BLaER1 treated with 17β-estradiol and CSF1 and Interleukin-3, amounts not matched to agents 10 nM and 100 nM (cell line): Measurements from ENCODE around the gene POLRMT.

Source experiments
- H3K27ac ChIP-seq, 11 experiments: shearing (Covaris generic); formaldehyde crosslinking; 2 replicates each; pipeline ENCODE4 v1.8.1; 2022
- H3K27me3 ChIP-seq, 11 experiments: shearing (Covaris generic); formaldehyde crosslinking; 2 replicates each; pipeline ENCODE4 v1.8.1; 2022
- H3K36me3 ChIP-seq, 11 experiments: shearing (Covaris generic); formaldehyde crosslinking; 2 replicates each; pipeline ENCODE4 v1.8.1; 2022
- H3K4me1 ChIP-seq, 10 experiments: shearing (Covaris generic); formaldehyde crosslinking; 2 replicates each; pipeline ENCODE4 v1.8.1; 2022
- H3K4me2 ChIP-seq, 11 experiments: shearing (Covaris generic); formaldehyde crosslinking; 2 replicates each; pipeline ENCODE4 v1.8.1; 2022
- H3K4me3 ChIP-seq, 10 experiments: shearing (Covaris generic); formaldehyde crosslinking; 2 replicates each; pipeline ENCODE4 v1.8.1; 2022
- H3K9ac ChIP-seq, 11 experiments: shearing (Covaris generic); formaldehyde crosslinking; 2 replicates each; pipeline ENCODE4 v1.8.1; 2022
- H3K9me3 ChIP-seq, 11 experiments: shearing (Covaris generic); formaldehyde crosslinking; replicated peaks in 1 of 11; 2 replicates each; pipeline ENCODE4 v1.8.1; 2022
- H4K20me1 ChIP-seq, 11 experiments: shearing (Covaris generic); formaldehyde crosslinking; 2 replicates each; pipeline ENCODE4 v1.8.1; 2022
- Cebpa-rat ChIP-seq, 11 experiments: shearing (Covaris generic); IDR thresholded peaks; 2 replicates each; pipeline ENCODE4 v1.8.1; 2022

POLRMT gene

DNA sequence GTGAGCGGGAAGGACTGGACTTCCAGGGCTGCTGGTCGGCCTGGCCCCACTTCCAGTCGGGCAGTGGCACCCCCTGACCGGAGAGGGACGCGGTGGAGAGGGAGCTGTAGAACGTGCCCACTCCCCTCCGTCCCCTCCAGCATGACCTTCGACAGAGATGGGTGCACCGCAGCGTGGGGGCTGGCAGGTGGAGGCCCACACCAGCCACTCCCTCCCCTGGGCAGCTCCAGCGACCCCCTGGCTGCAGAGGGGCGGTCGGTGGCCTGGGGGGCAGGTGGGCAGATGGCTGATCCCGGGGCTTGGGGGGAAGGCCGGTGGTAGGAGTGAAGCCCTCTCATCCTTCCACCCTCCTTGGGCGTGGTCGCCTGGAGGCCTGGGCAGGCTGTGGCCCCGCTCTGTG lies 41.2 kb downstream of the POLRMT start:
- peaks cover 0 to 88% (median 60%) of the 10 kb centered on the region in 11 experiments; a peak in 18 of 22 replicates for H4K20me1 ChIP-seq
- H3K27ac ChIP-seq, result no peak overlapping the region
- peaks cover 9 to 34% (median 15%) of the 10 kb centered on the region in 10 experiments; a peak in 19 of 20 replicates for H3K4me1 ChIP-seq
- H3K9ac ChIP-seq, result no peak overlapping the region
- H3K36me3 ChIP-seq, result no peaks in the 10 kb centered on the region
- H3K4me2 ChIP-seq, result no peak overlapping the region
- H3K27me3 ChIP-seq, result peaks cover 68 to 92% (median 88%) of the 10 kb centered on the region in 11 experiments
- H3K4me3 ChIP-seq, result no peak overlapping the region
- H3K9me3 ChIP-seq, result no peaks in the 10 kb centered on the region; a peak in 1 of 22 replicates
- TF ChIP-seq Cebpa-rat (IDR thresholded peaks at IDR 0.05), result no peak

DNA sequence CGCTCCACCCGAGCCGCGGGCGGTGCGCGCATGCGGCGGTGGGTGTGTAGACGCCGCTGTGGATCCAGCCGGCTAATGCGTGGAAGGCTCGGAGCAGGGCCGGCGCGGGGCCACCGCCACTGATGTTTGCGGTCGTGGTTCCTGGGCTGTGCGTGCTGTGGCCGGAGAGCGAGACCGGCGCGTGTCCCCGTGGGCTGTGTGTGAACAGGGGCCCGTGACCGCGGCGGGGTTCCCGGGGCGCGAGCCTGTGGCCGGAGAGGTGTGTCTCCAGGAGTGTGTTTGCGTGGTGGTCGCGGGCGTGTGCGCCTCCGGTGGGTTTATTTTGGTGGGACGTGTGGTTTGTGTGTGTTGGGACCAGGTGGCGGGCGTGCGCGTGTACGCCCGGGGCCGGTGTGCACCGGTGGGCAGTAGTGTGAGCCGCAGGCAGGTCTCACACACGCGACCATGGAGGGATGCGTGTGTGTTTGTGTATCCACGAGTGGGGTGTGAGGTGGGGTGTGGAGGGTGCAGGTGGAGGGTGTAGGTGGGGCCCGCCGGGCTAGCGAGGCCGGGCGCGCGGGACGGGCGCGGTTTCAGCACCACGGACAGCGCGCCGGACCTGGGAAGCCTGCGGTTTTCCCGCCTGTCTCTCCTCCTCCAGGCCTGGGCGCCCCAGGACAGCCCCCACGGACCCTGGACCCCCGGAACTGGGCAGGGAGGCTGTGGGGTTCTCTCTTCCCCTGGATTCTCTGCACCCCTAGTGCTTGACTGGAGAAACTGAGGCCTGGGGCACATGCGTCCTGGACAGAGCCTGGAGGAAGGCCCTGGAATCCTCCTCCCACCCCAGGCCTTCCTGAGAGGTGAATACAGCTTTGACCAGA lies 42.0 kb downstream of the POLRMT start:
- TF ChIP-seq Cebpa-rat (IDR thresholded peaks at IDR 0.05), result no peak
- peaks cover 68 to 97% (median 87%) of the 10 kb centered on the region in 11 experiments for H3K27me3 ChIP-seq
- no peaks in the 10 kb centered on the region; a peak in 1 of 22 replicates for H3K9me3 ChIP-seq
- no peaks in the 10 kb centered on the region for H3K36me3 ChIP-seq
- H3K27ac ChIP-seq, result no peak overlapping the region
- no peak overlapping the region for H3K4me3 ChIP-seq
- peaks cover 9 to 34% (median 15%) of the 10 kb centered on the region in 10 experiments; a peak in 19 of 20 replicates for H3K4me1 ChIP-seq
- H3K4me2 ChIP-seq, result no peak overlapping the region
- H3K9ac ChIP-seq, result no peak overlapping the region
- peaks cover 0 to 88% (median 64%) of the 10 kb centered on the region in 11 experiments; a peak in 18 of 22 replicates for H4K20me1 ChIP-seq

DNA sequence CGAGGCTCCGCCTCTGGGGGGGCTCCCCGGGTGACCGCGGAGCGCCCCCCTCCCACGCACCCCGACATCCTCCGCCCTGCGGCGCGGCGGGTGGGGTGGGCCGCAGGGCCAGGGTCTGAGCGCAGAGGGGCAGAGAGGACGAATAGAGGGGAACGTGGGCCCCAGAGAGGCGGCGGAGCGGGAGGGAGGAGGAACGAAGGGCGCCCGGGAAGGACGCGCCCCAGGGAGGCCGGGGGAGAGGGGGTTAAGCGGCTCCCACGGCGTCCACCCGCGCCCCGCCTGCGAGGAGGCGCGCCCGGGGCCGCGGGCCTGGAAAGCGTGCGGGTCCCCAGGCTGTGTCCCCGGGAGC lies 42.6 kb downstream of the POLRMT start:
- H3K9ac ChIP-seq, result no peak overlapping the region
- no peaks in the 10 kb centered on the region for H3K36me3 ChIP-seq
- H3K27me3 ChIP-seq, result peaks cover 68 to 95% (median 83%) of the 10 kb centered on the region in 11 experiments
- H3K27ac ChIP-seq, result no peak overlapping the region
- H3K4me1 ChIP-seq, result peaks cover 9 to 34% (median 15%) of the 10 kb centered on the region in 10 experiments; a peak in 19 of 20 replicates
- peaks cover 0 to 88% (median 70%) of the 10 kb centered on the region in 11 experiments; a peak in 19 of 22 replicates for H4K20me1 ChIP-seq
- no peak for TF ChIP-seq Cebpa-rat (IDR thresholded peaks at IDR 0.05)
- no peaks in the 10 kb centered on the region; a peak in 1 of 22 replicates for H3K9me3 ChIP-seq
- no peak overlapping the region for H3K4me2 ChIP-seq
- H3K4me3 ChIP-seq, result no peak overlapping the region

DNA sequence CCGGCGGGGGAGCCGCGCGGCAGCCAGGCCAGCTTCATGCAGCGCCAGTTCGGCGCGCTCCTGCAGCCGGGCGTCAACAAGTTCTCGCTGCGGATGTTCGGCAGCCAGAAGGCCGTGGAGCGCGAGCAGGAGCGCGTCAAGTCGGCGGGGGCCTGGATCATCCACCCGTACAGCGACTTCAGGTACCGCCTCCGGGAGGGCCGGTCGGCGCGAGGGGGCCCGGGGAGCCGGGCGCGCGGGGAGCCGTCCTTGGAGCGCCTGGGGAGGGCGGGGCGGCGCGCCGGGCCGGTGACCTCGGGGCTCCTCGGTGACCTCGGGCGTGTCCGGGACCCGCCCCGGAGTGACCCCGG lies 43.0 kb downstream of the POLRMT start:
- H3K4me1 ChIP-seq, result peaks cover 9 to 34% (median 15%) of the 10 kb centered on the region in 10 experiments; a peak in 19 of 20 replicates

DNA sequence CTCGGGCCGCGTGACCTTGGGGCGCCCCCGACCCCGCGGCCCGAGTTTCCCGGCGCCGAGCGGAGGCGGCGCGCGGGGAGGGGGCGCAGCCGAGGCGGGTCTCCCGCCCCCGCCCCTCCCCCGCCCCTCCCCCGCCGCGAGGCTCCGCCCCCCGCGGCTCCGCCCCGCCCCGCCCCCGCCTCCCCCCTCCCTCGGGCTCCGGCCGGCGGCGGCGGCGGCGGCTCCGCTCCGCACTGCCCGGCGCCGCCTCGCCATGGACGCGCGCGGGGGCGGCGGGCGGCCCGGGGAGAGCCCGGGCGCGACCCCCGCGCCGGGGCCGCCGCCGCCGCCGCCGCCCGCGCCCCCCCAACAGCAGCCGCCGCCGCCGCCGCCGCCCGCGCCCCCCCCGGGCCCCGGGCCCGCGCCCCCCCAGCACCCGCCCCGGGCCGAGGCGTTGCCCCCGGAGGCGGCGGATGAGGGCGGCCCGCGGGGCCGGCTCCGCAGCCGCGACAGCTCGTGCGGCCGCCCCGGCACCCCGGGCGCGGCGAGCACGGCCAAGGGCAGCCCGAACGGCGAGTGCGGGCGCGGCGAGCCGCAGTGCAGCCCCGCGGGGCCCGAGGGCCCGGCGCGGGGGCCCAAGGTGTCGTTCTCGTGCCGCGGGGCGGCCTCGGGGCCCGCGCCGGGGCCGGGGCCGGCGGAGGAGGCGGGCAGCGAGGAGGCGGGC lies 43.5 kb downstream of the POLRMT start, which contains the start of gene HCN2:
Gene HCN2, plus strand, starts transcription at position 189 of the 703 bp plus-strand sequence. Its CDS starts 65 bp downstream, at position 254.
- H4K20me1 ChIP-seq, result peaks cover 0 to 89% (median 77%) of the 10 kb centered on the region in 11 experiments; a peak in 20 of 22 replicates
- no peak within 1 kb of the TSS for H3K4me3 ChIP-seq
- no peak within 1 kb of the TSS for H3K27ac ChIP-seq

More for the DNA sequence above, 43.0 kb downstream of the POLRMT start:
- H4K20me1 ChIP-seq, result peaks cover 0 to 88% (median 74%) of the 10 kb centered on the region in 11 experiments; a peak in 19 of 22 replicates
- H3K4me3 ChIP-seq, result no peak overlapping the region
- no peaks in the 10 kb centered on the region; a peak in 1 of 22 replicates for H3K9me3 ChIP-seq
- H3K36me3 ChIP-seq, result no peaks in the 10 kb centered on the region
- H3K27ac ChIP-seq, result no peak overlapping the region
- no peak overlapping the region for H3K9ac ChIP-seq
- TF ChIP-seq Cebpa-rat (IDR thresholded peaks at IDR 0.05), result no peak
- H3K4me2 ChIP-seq, result no peak overlapping the region
- H3K27me3 ChIP-seq, result peaks cover 68 to 91% (median 79%) of the 10 kb centered on the region in 11 experiments

DNA sequence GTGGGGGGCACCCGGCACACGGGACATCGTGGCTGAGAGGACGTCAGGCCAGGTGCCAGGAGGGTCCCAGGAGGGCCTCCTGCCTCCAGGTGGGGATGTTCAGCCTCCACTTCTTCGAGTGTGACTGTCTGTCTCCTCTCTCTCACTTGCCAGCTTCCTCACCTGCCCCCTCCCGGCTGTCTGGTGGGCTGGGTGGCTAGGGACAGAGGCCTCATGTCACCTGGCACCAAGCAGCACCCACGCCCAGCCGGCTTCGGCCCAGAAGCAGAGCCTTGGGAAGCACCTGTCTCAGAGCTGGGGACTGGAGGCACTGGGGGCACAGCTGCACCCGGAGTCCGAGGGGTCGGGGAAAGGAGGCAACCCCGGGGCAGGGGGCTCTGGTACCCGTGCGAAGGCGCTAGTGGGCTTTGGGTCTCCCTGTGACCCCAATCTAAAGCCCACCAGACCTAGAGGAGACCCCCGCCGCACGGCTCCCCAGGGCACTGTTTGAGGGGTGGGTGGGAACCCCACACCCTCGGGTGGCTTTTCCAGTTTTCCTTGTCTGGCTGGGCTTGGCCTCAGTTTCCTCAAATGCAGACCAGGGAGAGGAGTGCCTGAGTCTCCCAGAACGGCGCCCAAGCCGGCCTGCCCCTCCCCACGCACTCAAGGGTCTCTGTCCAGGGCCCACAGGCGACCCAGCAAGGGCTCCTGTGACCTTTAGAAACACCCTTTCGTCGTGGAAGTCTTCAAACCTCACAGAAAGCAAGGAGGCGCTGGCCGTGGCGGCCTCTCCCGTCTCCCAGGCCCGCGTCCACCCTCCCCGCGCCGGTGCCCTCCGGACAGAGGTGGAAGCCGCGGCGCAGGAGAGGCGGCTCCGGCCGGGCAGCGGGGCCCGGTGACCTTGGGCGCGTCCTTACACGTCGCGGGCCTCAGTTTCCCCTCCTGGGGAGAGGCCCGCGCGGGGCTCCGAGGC lies 44.3 kb downstream of the POLRMT start:
- H3K9ac ChIP-seq, result 0 out of 22 replicates have a peak overlapping the region, but pooled peaks of 1 of the 11 experiments have one; percentile 5
- H3K4me1 ChIP-seq, result peaks cover 9 to 39% (median 19%) of the 10 kb centered on the region in 10 experiments; a peak in 19 of 20 replicates
- H3K4me2 ChIP-seq, result peak overlapping the region in 10 of 11 experiments; percentile 33 to 84 (median 62); a peak in 18 of 22 replicates
- no peaks in the 10 kb centered on the region; a peak in 1 of 22 replicates for H3K9me3 ChIP-seq
- H4K20me1 ChIP-seq, result peaks cover 3 to 94% (median 80%) of the 10 kb centered on the region in 11 experiments; a peak in 21 of 22 replicates
- 0 out of 22 replicates have a peak, but pooled peaks cover 0 to 2% (median 0%) of the 10 kb centered on the region in 11 experiments for H3K36me3 ChIP-seq
- TF ChIP-seq Cebpa-rat (IDR thresholded peaks at IDR 0.05), result no peak
- no peak overlapping the region for H3K27ac ChIP-seq
- no peak overlapping the region; a peak in 1 of 20 replicates for H3K4me3 ChIP-seq
- H3K27me3 ChIP-seq, result peaks cover 61 to 78% (median 65%) of the 10 kb centered on the region in 11 experiments

More for the DNA sequence above, 43.5 kb downstream of the POLRMT start, which contains the start of gene HCN2:
- no peaks in the 10 kb centered on the region for H3K36me3 ChIP-seq
- TF ChIP-seq Cebpa-rat (IDR thresholded peaks at IDR 0.05), result no peak
- H3K9me3 ChIP-seq, result no peaks in the 10 kb centered on the region; a peak in 1 of 22 replicates
- 0 out of 22 replicates have a peak within 1 kb of the TSS, but pooled peaks of 1 of the 11 experiments have one; percentile 5 for H3K9ac ChIP-seq
- H3K4me2 ChIP-seq, result peak within 1 kb of the TSS in 6 of 11 experiments; percentile 39 to 74 (median 68); a peak in 12 of 22 replicates
- H3K4me1 ChIP-seq, result peaks cover 9 to 36% (median 15%) of the 10 kb centered on the region in 10 experiments; a peak in 19 of 20 replicates
- peaks cover 68 to 86% (median 74%) of the 10 kb centered on the region in 11 experiments for H3K27me3 ChIP-seq

DNA sequence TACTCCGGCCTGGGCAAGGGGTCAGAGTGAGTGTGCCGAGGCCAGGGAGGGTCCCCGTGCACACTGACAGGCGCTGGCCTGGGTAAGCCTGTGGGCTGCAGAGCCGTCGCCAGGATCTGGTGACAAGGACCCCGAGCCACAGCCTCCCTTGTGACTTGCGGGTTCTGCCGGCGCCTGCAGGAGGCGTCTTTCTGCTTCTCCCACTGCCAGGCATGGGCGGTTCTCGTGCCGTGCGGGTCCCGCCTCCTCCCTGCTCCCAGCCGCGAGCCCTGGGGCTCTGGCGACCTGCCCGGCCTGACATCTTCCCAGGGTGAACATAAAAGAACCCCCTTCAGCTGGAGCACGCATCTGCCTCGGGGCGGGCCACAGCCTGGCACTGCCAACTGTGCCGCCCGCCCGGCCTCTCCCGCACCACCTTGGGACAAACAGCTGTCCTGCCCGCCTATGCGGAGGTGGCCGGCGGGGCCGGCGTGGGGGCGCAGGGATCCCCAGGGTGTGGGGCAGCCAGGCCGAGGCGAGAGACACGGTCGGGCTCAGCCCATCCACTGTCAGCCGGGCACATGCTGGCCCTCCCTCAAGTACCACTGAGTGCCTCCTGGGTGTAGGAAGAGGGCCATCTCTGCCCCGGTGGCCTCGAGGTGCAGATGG lies 45.1 kb downstream of the POLRMT start:
- 0 out of 22 replicates have a peak overlapping the region, but pooled peaks of 1 of the 11 experiments have one; percentile 5 for H3K9ac ChIP-seq

More for the DNA sequence above, 45.1 kb downstream of the POLRMT start:
- no peak for TF ChIP-seq Cebpa-rat (IDR thresholded peaks at IDR 0.05)
- Histone ChIP-seq H3K4me3 (peak overlapping the region in 1 of 10 experiments; percentile 1; a peak in 3 of 20 replicates), H3K27ac (no peak overlapping the region), H3K36me3 (peaks cover under 1 to 10% (median 6%) of the 10 kb centered on the region in 11 experiments; a peak in 17 of 22 replicates), H3K9me3 (no peaks in the 10 kb centered on the region; a peak in 1 of 22 replicates), H3K27me3 (peaks cover 53 to 70% (median 57%) of the 10 kb centered on the region in 11 experiments), H4K20me1 (peaks cover 11 to 94% (median 80%) of the 10 kb centered on the region in 11 experiments; a peak in 21 of 22 replicates), H3K4me1 (peaks cover 9 to 33% (median 17%) of the 10 kb centered on the region in 10 experiments; a peak in 19 of 20 replicates), H3K4me2 (peak overlapping the region; percentile 33 to 84 (median 65))
